Mesenchymal stem cell (in vitro differentiated cells and primary cell): ENCODE measurements around the gene PRR13.
A peak's percentile ranks its signal among the peaks of the same experiment; 100 is the strongest.

Source experiments
- DNase-seq: peaks from one replicate; pipeline ENCODE4 v3.0.0-alpha.2; 2013
- H2AFZ ChIP-seq: one replicate; pipeline ENCODE4 v1.6.1; 2013; ENCODE audit warnings: low read depth, mild to moderate bottlenecking, control low read depth, inconsistent platforms, low read length, moderate library complexity
- H2AK5ac ChIP-seq: 2 replicates; pipeline ENCODE4 v1.6.1; 2013; ENCODE audit warnings: low read length, moderate library complexity, mild to moderate bottlenecking, inconsistent platforms; ENCODE audit not compliant: severe bottlenecking
- H2BK120ac ChIP-seq: one replicate; pipeline ENCODE4 v1.6.1; 2013; ENCODE audit warnings: low read depth, mild to moderate bottlenecking, inconsistent platforms, low read length, moderate library complexity
- H2BK12ac ChIP-seq, 2 experiments: one replicate each; pipeline ENCODE4 v1.6.1; 2013; ENCODE audit warnings: inconsistent platforms in 2 of 2, low read length in 2 of 2, mild to moderate bottlenecking in 2 of 2, moderate library complexity in 2 of 2, control low read depth in 1 of 2
- H2BK15ac ChIP-seq: one replicate; pipeline ENCODE4 v1.6.1; 2013; ENCODE audit warnings: mild to moderate bottlenecking, low read depth, inconsistent platforms; ENCODE audit not compliant: poor library complexity, severe bottlenecking
- H2BK5ac ChIP-seq: 2 replicates; pipeline ENCODE4 v1.6.1; 2013; ENCODE audit warnings: low read depth, mild to moderate bottlenecking, low read length, control low read depth, inconsistent platforms; ENCODE audit not compliant: poor library complexity, severe bottlenecking
- H3K14ac ChIP-seq, 2 experiments: one replicate each; pipeline ENCODE4 v1.6.1; 2013; ENCODE audit warnings: inconsistent platforms in 2 of 2, low read length in 2 of 2, control low read depth in 1 of 2, mild to moderate bottlenecking in 1 of 2, moderate library complexity in 1 of 2
- H3K18ac ChIP-seq, 2 experiments: one replicate each; pipeline ENCODE4 v1.6.1; 2013; ENCODE audit warnings: inconsistent platforms in 2 of 2, low read length in 2 of 2, control low read depth in 1 of 2, low read depth in 1 of 2, mild to moderate bottlenecking in 1 of 2
- H3K23ac ChIP-seq, 2 experiments: one replicate each; pipeline ENCODE4 v1.6.1; 2013; ENCODE audit warnings: inconsistent platforms in 2 of 2, low read length in 2 of 2, mild to moderate bottlenecking in 2 of 2, moderate library complexity in 2 of 2, control low read depth in 1 of 2
- H3K27ac ChIP-seq: 2 replicates; pipeline ENCODE4 v1.5.1; 2013; ENCODE audit warnings: mild to moderate bottlenecking, moderate library complexity, low read length, control low read depth, inconsistent platforms; ENCODE audit not compliant: poor library complexity, severe bottlenecking
- H3K27me3 ChIP-seq, 2 experiments: 2 replicates each; pipeline versions ENCODE4 v1.6.1 to v1.7.0; 2013; ENCODE audit warnings: low read length in 2 of 2, mild to moderate bottlenecking in 2 of 2, moderate library complexity in 2 of 2, control low read depth in 1 of 2, inconsistent platforms in 1 of 2; ENCODE audit not compliant: control insufficient read depth in 1 of 2, insufficient read depth in 1 of 2
- H3K36me3 ChIP-seq, 2 experiments: 2 replicates each; pipeline versions ENCODE4 v1.6.1 to v1.7.0; 2013; ENCODE audit warnings: low read length in 2 of 2, control low read depth in 1 of 2, inconsistent platforms in 1 of 2, low read depth in 1 of 2, mild to moderate bottlenecking in 1 of 2; ENCODE audit not compliant: insufficient read depth in 2 of 2, control insufficient read depth in 1 of 2
- H3K4ac ChIP-seq, 2 experiments: one replicate each; pipeline ENCODE4 v1.6.1; 2013; ENCODE audit warnings: inconsistent platforms in 2 of 2, low read length in 2 of 2, mild to moderate bottlenecking in 2 of 2, moderate library complexity in 2 of 2, control low read depth in 1 of 2, low read depth in 1 of 2
- H3K4me1 ChIP-seq: 2 replicates; pipeline ENCODE4 v1.6.1; 2013; ENCODE audit warnings: low read depth, low read length, control low read depth; ENCODE audit not compliant: control insufficient read depth, insufficient read depth
- H3K4me2 ChIP-seq: 2 replicates; pipeline ENCODE4 v1.6.1; 2013; ENCODE audit warnings: low read length, mild to moderate bottlenecking, inconsistent platforms; ENCODE audit not compliant: poor library complexity, severe bottlenecking
- H3K4me3 ChIP-seq, 2 experiments: 2 replicates each; pipeline versions ENCODE4 v1.5.1 to v1.7.0; 2013; ENCODE audit warnings: low read length in 2 of 2, mild to moderate bottlenecking in 2 of 2, control low read depth in 1 of 2, low read depth in 1 of 2; ENCODE audit not compliant: insufficient read depth in 1 of 2
- H3K79me1 ChIP-seq: replicated peaks from 2 replicates; pipeline ENCODE4 v1.6.1; 2013; ENCODE audit warnings: mild to moderate bottlenecking, control low read depth, low read length, inconsistent platforms; ENCODE audit not compliant: poor library complexity, severe bottlenecking
- H3K9ac ChIP-seq: 2 replicates; pipeline ENCODE4 v1.7.0; 2013; ENCODE audit warnings: mild to moderate bottlenecking, low read length, moderate library complexity
- H3K9me3 ChIP-seq: 2 replicates; pipeline ENCODE4 v1.7.0; 2013; ENCODE audit warnings: mild to moderate bottlenecking, low read length; ENCODE audit not compliant: control insufficient read depth
- H4K8ac ChIP-seq: one replicate; pipeline ENCODE4 v1.6.1; 2013; ENCODE audit warnings: inconsistent platforms, mild to moderate bottlenecking, low read length, moderate library complexity
- H4K91ac ChIP-seq: one replicate; pipeline ENCODE4 v1.6.1; 2013; ENCODE audit warnings: mild to moderate bottlenecking, low read length, inconsistent platforms
- WGBS: methylation state at CpG from one replicate; pipeline ENCODE4 v1.1.7; 2013; ENCODE audit warnings: mixed read lengths; 5-methylcytosine and 5-hydroxymethylcytosine counted together

Gene PRR13

GRCh38 chr12:53483979-53484377 is 42.4 kb downstream of the PRR13 start:
- peaks cover 71 to 85% of the 10 kb centered on the region in 2 experiments for H3K36me3 ChIP-seq
- peaks cover 16% of the 10 kb centered on the region for H3K79me1 ChIP-seq
- no peak overlapping the region for H2BK12ac ChIP-seq
- no peaks in the 10 kb centered on the region for H3K9me3 ChIP-seq
- DNase-seq, result no peak
- H3K9ac ChIP-seq, result no peak overlapping the region
- H2AK5ac ChIP-seq, result no peak overlapping the region
- WGBS, result 94% methylated on average over 4 of the region's 4 CpGs
- H3K23ac ChIP-seq, result no peak overlapping the region
- no peak overlapping the region for H2BK5ac ChIP-seq
- H3K4ac ChIP-seq, result no peak overlapping the region
- no peak overlapping the region for H4K91ac ChIP-seq
- no peak overlapping the region for H2AFZ ChIP-seq
- H3K27me3 ChIP-seq, result no peaks in the 10 kb centered on the region
- H3K18ac ChIP-seq, result no peak overlapping the region
- H4K8ac ChIP-seq, result peak overlapping the region; percentile 45
- peaks cover 24% of the 10 kb centered on the region for H3K4me1 ChIP-seq
- H2BK15ac ChIP-seq, result no peak overlapping the region
- H3K14ac ChIP-seq, result no peak overlapping the region
- H2BK120ac ChIP-seq, result no peak overlapping the region
- no peak overlapping the region for H3K4me3 ChIP-seq
- peak overlapping the region; percentile 11 for H3K27ac ChIP-seq
- no peak overlapping the region for H3K4me2 ChIP-seq

GRCh38 chr12:53484686-53485575 is 43.4 kb downstream of the PRR13 start:
- H2BK5ac ChIP-seq, result no peak overlapping the region
- H3K27me3 ChIP-seq, result no peaks in the 10 kb centered on the region
- H3K36me3 ChIP-seq, result peaks cover 69 to 82% of the 10 kb centered on the region in 2 experiments
- H3K4me3 ChIP-seq, result no peak overlapping the region
- no peak for DNase-seq
- H3K18ac ChIP-seq, result no peak overlapping the region
- peaks cover 16% of the 10 kb centered on the region for H3K79me1 ChIP-seq
- H2BK12ac ChIP-seq, result no peak overlapping the region
- 98% methylated on average over 10 of the region's 10 CpGs for WGBS
- no peak overlapping the region for H3K23ac ChIP-seq
- H3K14ac ChIP-seq, result no peak overlapping the region
- H2AFZ ChIP-seq, result no peak overlapping the region
- H3K4me2 ChIP-seq, result no peak overlapping the region
- no peak overlapping the region for H4K8ac ChIP-seq
- no peak overlapping the region for H2BK120ac ChIP-seq
- no peak overlapping the region for H2AK5ac ChIP-seq
- H3K27ac ChIP-seq, result no peak overlapping the region
- no peak overlapping the region for H3K4ac ChIP-seq
- H3K9me3 ChIP-seq, result no peaks in the 10 kb centered on the region
- peaks cover 28% of the 10 kb centered on the region for H3K4me1 ChIP-seq
- no peak overlapping the region for H3K9ac ChIP-seq
- H2BK15ac ChIP-seq, result no peak overlapping the region
- no peak overlapping the region for H4K91ac ChIP-seq

GRCh38 chr12:53485955-53486735 is 44.6 kb downstream of the PRR13 start:
- no peak overlapping the region for H2BK12ac ChIP-seq
- H3K79me1 ChIP-seq, result peaks cover 17% of the 10 kb centered on the region
- H3K4me1 ChIP-seq, result peaks cover 24% of the 10 kb centered on the region
- H3K36me3 ChIP-seq, result peaks cover 59 to 73% of the 10 kb centered on the region in 2 experiments
- no peaks in the 10 kb centered on the region for H3K27me3 ChIP-seq
- H3K9ac ChIP-seq, result no peak overlapping the region
- no peak overlapping the region for H3K4me2 ChIP-seq
- H3K27ac ChIP-seq, result no peak overlapping the region
- no peak for DNase-seq
- H2BK120ac ChIP-seq, result no peak overlapping the region
- no peaks in the 10 kb centered on the region for H3K9me3 ChIP-seq
- H3K23ac ChIP-seq, result no peak overlapping the region
- 96% methylated on average over 10 of the region's 10 CpGs for WGBS
- H2BK5ac ChIP-seq, result no peak overlapping the region
- no peak overlapping the region for H3K4me3 ChIP-seq
- no peak overlapping the region for H2BK15ac ChIP-seq
- H3K4ac ChIP-seq, result no peak overlapping the region
- H4K8ac ChIP-seq, result peak overlapping the region; percentile 45
- no peak overlapping the region for H3K18ac ChIP-seq
- H4K91ac ChIP-seq, result no peak overlapping the region
- H3K14ac ChIP-seq, result no peak overlapping the region
- no peak overlapping the region for H2AFZ ChIP-seq
- H2AK5ac ChIP-seq, result no peak overlapping the region
